CD4-positive, alpha-beta T cell (primary cell): ENCODE results near the gene CEP170B. TPM values are rescaled to one million over a fixed set of nuclear protein-coding genes. Genes with fewer than 3 reads are reported as not detected.
"Not testable (repeated sequence)": the region's sequence is repeated elsewhere in the genome, so short reads cannot be mapped to it uniquely, and the experiment has no call there.

Experiments
- ATAC-seq: fragments of 200-7000 bp; cut with Tn5 transposase; one replicate; pipeline ENCODE4 v1.10.0; 2022; ENCODE audit warnings: mild to moderate bottlenecking; ENCODE audit not compliant: poor library complexity
- CTCF ChIA-PET: fragments of 350-600 bp; sonication (Branson Sonifier 250); formaldehyde crosslinking; loops from one replicate; lab custom pipeline; 2021; ENCODE audit warnings: antibody characterized with exemption, inconsistent platforms; lab: Charles Lee
- POLR2A ChIA-PET: fragments of 350-600 bp; sonication (Branson Sonifier 250); formaldehyde crosslinking; loops from one replicate; lab custom pipeline; 2021; ENCODE audit warnings: antibody characterized with exemption, inconsistent platforms; lab: Charles Lee
- DNase-seq, 14 experiments: peaks; one replicate each; pipeline ENCODE4 v3.0.0-alpha.2; 2013 to 2020; ENCODE audit warnings: mixed read lengths in 2 of 14
- H3K27ac ChIP-seq, 2 donors: one replicate each; pipeline versions ENCODE4 v1.5.1 to v1.7.0; 2013; ENCODE audit warnings: low read length in 2 of 2, low read depth in 1 of 2, mild to moderate bottlenecking in 1 of 2
- H3K27me3 ChIP-seq, 2 experiments: 1 replicate in 1 of 2; 2 replicates in 1 of 2; pipeline versions ENCODE4 v1.6.1 to v1.7.0; 2013; ENCODE audit warnings: low read length in 2 of 2, control low read depth in 1 of 2, mild to moderate bottlenecking in 1 of 2, moderate library complexity in 1 of 2; ENCODE audit not compliant: insufficient read depth in 2 of 2, control insufficient read depth in 1 of 2
- H3K36me3 ChIP-seq: one replicate; pipeline ENCODE4 v1.6.1; 2013; ENCODE audit warnings: low read length, control low read depth; ENCODE audit not compliant: insufficient read depth
- H3K4me1 ChIP-seq: one replicate; pipeline ENCODE4 v1.6.1; 2013; ENCODE audit warnings: low read length, control low read depth; ENCODE audit not compliant: insufficient read depth
- H3K4me3 ChIP-seq: one replicate; pipeline ENCODE4 v1.5.1; 2013; ENCODE audit warnings: mild to moderate bottlenecking, low read length, moderate library complexity
- H3K9me3 ChIP-seq, 2 experiments: 1 replicate in 1 of 2; 2 replicates in 1 of 2; pipeline versions ENCODE4 v1.6.1 to v1.7.0; 2013; ENCODE audit warnings: low read length in 2 of 2, mild to moderate bottlenecking in 2 of 2, control low read depth in 1 of 2, moderate library complexity in 1 of 2; ENCODE audit not compliant: control insufficient read depth in 1 of 2, insufficient read depth in 1 of 2
- H3K27ac Mint-ChIP-seq: one replicate; pipeline ENCODE4 v1.8.0; 2020; ENCODE audit warnings: mixed read lengths
- H3K27me3 Mint-ChIP-seq: one replicate; pipeline ENCODE4 v1.8.0; 2021; ENCODE audit warnings: mixed read lengths
- H3K36me3 Mint-ChIP-seq: one replicate; pipeline ENCODE4 v1.8.0; 2021; ENCODE audit warnings: low read depth, mixed read lengths
- H3K4me1 Mint-ChIP-seq: one replicate; pipeline ENCODE4 v1.8.0; 2021; ENCODE audit warnings: low read depth, mixed read lengths
- H3K4me3 Mint-ChIP-seq: one replicate; pipeline ENCODE4 v1.8.0; 2020; ENCODE audit warnings: mild to moderate bottlenecking, mixed read lengths
- H3K9me3 Mint-ChIP-seq: one replicate; pipeline ENCODE4 v1.8.0; 2020; ENCODE audit warnings: mixed read lengths
- intact Hi-C, 2 experiments: fragments of 100-400 bp; cut with DNase I in 1 of 2; cut with micrococcal nuclease in 1 of 2; formaldehyde crosslinking; loops; one replicate each; pipeline versions ENCODE4 v1.15.1 to v1.9.0; 2023 to 2025; cut with DNase I, micrococcal nuclease
- total RNA-seq, 174 experiments: library from RNA in 2 of 174; stranded (reverse) in 2 of 174; gene quantifications; one replicate each; pipeline ENCODE4 v1.2.3 and lab custom pipeline; 2021 to 2026
- TF ChIP-seq, protein P1 (sequence below): fragments of 200-600 bp; IDR thresholded peaks from one replicate; pipeline ENCODE4 v1.8.0; 2022; ENCODE audit warnings: antibody characterized with exemption, mild to moderate bottlenecking

The CEP170B gene
- total RNA-seq, 2 experiments from 2014 or later = 4.4 to 4.7 TPM

DNA sequence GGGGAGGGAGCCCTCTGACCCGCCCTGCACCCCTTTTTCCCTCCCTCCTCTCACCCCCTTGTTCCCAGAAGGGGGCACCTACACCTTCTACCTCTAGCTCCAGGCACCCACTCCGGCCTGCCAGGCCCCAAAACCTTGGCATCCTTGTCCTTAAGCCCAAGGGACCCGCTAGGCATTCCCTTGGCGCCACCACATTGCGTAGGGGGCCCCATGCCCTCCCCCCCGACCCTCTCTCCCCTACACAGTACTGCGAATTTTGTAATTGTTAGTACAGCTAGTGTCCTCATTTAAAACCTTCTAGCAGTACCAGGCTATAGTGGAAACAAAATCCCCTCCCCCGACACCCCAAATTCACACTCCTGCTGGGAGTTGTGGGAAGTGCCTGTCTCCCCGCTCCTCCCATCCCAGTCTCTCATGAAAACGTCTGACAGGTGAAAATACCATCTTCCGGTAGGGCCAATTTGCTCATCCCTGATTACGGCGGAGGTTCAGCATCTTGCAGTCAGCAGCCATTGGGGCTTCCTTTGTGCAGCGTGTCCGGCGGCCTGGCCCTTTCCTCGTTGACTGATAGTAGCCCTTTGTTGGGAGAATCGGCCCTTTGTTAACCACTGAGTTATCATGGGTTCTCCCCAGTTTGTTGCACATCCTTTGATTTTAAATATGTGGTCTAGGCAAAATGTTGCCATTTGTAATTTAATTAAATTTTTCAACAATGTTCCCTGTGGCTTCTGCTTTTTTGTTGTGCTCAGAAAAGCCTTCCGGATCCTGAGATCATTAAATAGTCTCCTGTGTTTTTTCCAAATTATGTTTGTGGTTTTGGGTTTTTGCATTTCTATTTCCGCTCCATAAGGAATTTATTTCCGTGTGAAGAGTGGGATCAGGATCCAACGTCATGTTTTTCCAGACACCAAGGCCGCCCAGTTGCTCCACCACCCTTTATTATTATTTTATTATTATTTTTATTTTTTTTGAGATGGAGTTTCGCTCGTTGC, 7.9 kb upstream of the CEP170B start:
- no peak for DNase-seq
- no peaks in the 10 kb centered on the region for H3K36me3 ChIP-seq
- ChIA-PET POLR2A (no interaction called here), CTCF (no interaction called here)
- H3K9me3 ChIP-seq = peaks cover 0 to 17% of the 10 kb centered on the region in 2 experiments
- H3K4me1 ChIP-seq = no peaks in the 10 kb centered on the region
- no peak overlapping the region for H3K4me3 Mint-ChIP-seq
- peaks cover 0 to 3% of the 10 kb centered on the region in 2 experiments for H3K27me3 ChIP-seq
- H3K27me3 Mint-ChIP-seq = peaks cover 6% of the 10 kb centered on the region
- H3K4me1 Mint-ChIP-seq = no peaks in the 10 kb centered on the region
- H3K9me3 Mint-ChIP-seq = no peaks in the 10 kb centered on the region
- no peak overlapping the region for H3K27ac Mint-ChIP-seq
- intact Hi-C loops = no loop called here
- H3K4me3 ChIP-seq = no peak overlapping the region
- no peaks in the 10 kb centered on the region for H3K36me3 Mint-ChIP-seq
- TF ChIP-seq, protein P1, sequence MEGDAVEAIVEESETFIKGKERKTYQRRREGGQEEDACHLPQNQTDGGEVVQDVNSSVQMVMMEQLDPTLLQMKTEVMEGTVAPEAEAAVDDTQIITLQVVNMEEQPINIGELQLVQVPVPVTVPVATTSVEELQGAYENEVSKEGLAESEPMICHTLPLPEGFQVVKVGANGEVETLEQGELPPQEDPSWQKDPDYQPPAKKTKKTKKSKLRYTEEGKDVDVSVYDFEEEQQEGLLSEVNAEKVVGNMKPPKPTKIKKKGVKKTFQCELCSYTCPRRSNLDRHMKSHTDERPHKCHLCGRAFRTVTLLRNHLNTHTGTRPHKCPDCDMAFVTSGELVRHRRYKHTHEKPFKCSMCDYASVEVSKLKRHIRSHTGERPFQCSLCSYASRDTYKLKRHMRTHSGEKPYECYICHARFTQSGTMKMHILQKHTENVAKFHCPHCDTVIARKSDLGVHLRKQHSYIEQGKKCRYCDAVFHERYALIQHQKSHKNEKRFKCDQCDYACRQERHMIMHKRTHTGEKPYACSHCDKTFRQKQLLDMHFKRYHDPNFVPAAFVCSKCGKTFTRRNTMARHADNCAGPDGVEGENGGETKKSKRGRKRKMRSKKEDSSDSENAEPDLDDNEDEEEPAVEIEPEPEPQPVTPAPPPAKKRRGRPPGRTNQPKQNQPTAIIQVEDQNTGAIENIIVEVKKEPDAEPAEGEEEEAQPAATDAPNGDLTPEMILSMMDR = no peak
- no peak for ATAC-seq
- H3K27ac ChIP-seq = no peak overlapping the region

DNA sequence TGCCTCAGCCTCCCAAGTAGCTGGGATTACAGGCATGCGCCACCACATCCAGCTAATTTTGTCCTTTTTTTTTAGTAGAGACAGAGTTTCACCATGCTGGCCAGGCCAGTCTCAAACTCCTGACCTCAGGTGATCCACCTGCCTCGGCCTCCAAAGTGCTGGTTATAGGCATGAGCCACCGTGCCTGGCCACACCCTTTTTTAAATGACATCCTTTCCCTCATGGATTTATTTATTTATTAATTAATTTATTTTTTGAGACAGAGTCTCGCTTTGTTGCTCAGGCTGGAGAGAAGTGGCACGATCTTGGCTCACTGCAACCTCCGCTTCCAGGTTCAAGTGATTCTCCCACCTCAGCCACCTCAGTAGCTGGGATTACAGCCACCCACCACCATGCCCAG, 7.1 kb upstream of the CEP170B start:
- H3K27ac Mint-ChIP-seq, H3K27me3 Mint-ChIP-seq, H3K4me1 Mint-ChIP-seq, H3K36me3 ChIP-seq, H3K4me3 Mint-ChIP-seq, POLR2A ChIA-PET, intact Hi-C loops, H3K4me1 ChIP-seq, DNase-seq, H3K9me3 Mint-ChIP-seq, H3K27me3 ChIP-seq, H3K36me3 Mint-ChIP-seq, CTCF ChIA-PET, ATAC-seq, H3K4me3 ChIP-seq, H3K27ac ChIP-seq: not testable (repeated sequence)
- peaks cover 0 to 17% of the 10 kb centered on the region in 2 experiments for H3K9me3 ChIP-seq

DNA sequence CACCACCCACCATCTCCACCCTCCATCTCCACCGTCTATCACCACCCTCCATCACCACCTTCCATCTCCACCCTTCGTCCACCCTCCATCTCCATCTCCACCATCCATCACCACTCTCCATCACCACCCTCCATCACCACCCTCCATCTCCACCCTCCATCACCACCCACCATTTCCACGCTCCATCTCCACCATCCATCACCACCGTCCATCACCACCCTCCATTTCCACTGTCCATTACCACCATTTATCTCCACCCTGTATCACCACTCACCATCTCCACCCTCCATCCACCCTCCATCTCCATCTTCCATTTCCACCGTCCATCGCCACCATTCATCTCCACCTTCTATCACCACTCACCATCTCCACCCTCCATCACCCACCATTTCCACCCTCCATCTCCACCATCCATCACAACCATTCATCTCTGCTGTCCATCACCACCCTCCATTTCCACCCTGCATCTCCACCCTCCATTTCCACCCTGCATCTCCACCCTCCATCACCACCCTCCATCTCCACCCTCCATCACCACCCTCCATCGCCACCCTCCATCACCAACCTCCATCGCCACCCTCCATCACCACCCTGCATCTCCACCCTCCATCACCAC, 6.1 kb upstream of the CEP170B start:
- ATAC-seq (no peak), DNase-seq (no peak)
- H3K27me3 ChIP-seq = no peaks in the 10 kb centered on the region
- no peaks in the 10 kb centered on the region for H3K9me3 Mint-ChIP-seq
- no peak overlapping the region for H3K4me3 ChIP-seq
- no peak overlapping the region for H3K4me3 Mint-ChIP-seq
- ChIA-PET CTCF (no interaction called here), POLR2A (no interaction called here)
- intact Hi-C loops = no loop called here
- no peaks in the 10 kb centered on the region for H3K36me3 ChIP-seq
- TF ChIP-seq, protein P1 = no peak
- H3K9me3 ChIP-seq = peaks cover 0 to 17% of the 10 kb centered on the region in 2 experiments
- peaks cover 3% of the 10 kb centered on the region for H3K4me1 ChIP-seq
- no peak overlapping the region for H3K27ac Mint-ChIP-seq
- H3K27me3 Mint-ChIP-seq = no peaks in the 10 kb centered on the region
- no peaks in the 10 kb centered on the region for H3K4me1 Mint-ChIP-seq
- no peaks in the 10 kb centered on the region for H3K36me3 Mint-ChIP-seq
- H3K27ac ChIP-seq = no peak overlapping the region
